ENCODE results near the gene GHRL.

The GHRL gene

DNA sequence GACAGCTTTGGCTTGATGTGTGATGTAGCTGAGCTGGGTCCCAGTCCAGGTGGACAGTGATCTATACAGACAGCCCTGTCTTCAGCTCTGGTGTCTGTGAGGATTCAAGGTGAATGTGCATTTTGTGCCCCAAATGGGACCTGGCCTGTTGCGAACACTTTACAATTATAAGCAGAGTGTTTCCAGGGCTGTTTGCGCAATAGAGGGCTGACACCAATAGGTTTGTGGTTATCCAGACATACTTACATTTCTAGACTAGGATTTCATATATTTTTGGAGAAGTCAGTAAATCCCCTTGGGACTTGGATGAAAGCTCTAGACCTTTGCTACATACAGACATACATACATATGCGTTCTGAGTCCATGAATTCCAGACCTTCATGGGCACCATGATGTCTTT is 48.7 kb downstream of the GHRL start:
- no peak for DNase-seq (ENCODE audit: low spot score)

DNA sequence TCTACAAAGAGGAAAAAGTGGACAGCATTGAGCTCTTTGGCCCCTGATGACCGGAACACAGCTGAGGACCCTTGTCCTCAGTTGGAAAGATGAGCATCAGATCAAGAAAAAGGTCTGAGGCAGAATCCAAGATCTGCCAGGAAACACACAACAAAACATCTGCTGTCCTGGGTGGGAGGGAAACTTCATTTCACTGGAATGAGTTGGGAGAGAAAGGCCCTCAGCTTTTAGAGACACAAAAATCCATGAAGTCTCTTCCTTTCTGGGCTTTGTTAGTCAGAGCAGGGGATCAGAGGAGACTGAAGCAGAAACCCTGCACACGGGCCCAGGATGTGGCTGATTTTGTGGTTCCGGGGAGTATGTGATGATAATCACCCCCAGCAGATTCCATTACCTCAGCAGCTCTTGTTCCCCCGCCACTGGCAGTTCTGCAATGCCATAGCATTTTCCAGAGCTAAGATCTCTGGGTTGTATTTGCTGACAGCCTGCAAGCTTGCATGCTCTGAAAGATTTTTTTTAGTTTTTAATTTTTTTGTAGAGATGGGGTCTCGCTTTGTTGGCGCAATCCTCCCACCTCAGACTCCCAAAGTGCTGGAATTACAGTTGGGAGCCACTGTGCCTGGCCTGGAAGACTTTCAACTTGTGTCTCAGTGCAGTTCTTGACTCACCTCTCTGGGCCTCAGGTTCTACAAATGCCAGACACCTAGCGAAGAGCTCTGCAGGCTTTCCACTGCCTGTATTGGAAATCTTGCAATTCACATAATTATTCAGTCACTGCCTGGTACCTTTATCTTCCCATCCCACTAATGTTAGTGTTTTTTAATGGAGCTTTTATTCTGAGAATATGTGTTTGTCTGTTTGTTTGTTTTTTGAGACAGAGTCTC is 50.3 kb downstream of the GHRL start:
- DNase-seq (ENCODE audit: low spot score) = peak; percentile 82

DNA sequence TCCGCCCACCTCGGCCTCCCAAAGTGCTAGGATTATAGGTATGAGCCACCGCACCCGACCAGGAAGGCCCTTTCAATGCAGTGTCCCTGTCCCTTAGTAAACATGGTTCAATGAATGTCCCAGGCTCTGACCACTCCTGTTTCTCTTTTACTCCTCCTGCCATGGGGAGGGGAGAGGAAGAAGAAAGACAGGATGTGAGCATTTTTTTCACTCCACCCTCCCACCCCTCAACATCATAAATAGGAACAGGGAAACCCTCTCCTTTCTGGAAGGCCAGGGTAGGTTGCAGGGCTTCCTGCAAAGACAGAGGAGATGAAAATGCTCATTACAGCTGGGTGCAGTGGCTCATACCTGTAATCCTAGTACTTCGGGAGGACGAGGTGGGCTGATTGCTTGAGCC is 51.9 kb downstream of the GHRL start:
- no peak for DNase-seq (ENCODE audit: low spot score)

DNA sequence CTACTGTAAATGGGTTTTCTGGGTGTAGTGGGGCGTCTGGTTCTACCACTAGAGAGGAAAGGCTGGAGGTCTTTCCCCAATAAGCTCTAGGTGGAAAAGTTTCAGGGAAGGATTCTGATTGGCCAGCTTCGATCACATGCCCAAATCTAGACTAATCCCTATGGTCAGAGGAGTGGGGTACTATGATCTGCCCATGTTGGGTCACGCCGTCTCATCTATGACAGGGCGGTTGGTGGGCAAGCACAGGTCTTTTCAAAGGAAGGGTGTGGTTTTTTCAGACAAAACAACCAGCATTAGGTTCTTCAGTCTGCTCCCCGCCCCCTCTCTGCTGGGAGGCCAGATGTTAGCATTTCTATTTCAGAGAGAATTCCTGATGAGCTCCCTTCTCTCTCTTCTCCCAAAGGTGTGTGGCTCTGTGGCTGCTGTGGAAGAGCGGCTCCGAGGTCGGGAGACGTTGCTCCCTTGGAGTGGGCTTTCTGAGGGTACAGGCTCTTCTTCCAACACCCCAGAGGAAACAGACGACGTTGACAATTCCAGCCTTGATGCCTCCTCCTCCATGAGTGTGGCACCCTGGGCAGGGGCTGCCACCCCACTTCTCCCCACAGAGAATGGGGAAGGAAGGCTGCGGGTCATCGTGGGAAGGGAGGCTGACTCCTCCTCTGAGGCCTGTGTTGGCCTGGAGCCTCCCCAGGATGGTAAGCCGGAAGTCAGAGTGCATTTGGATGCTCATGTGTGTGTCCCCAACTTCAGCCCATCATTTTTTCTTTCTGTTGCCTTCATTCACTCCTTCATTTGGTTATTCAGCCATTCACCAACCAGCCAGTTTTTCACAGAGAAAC is 54.2 kb downstream of the GHRL start:
- no peak for DNase-seq (ENCODE audit: low spot score)

Measured in CD4-positive, alpha-beta T cell treated with Interleukin-6 at 100 ng/mL for 8 hours (primary cell).